DND-41 (cell line): Measurements from ENCODE around the gene RIIAD1.
"Not testable (repeated sequence)": the region's sequence is repeated elsewhere in the genome, so short reads cannot be mapped to it uniquely, and the experiment has no call there.

Experiments
- ATAC-seq: fragments of 200-7000 bp; cut with Tn5 transposase; 3 replicates; pipeline ENCODE4 v1.9.1; 2021; ENCODE audit warnings: low read depth; ENCODE audit not compliant: insufficient read depth
- DNase-seq: peaks from one replicate; pipeline ENCODE4 v3.0.0-alpha.2; 2020
- H2AFZ ChIP-seq: 2 replicates; pipeline ENCODE4 v1.6.0; 2012; ENCODE audit warnings: low read depth, low read length
- H3K27ac ChIP-seq: 2 replicates; pipeline ENCODE4 v1.5.1; 2012; ENCODE audit warnings: low read length, inconsistent platforms
- H3K27me3 ChIP-seq: fragments of 200-600 bp; sonication (generic); 2 replicates; pipeline ENCODE4 v1.6.0; 2012; ENCODE audit warnings: low read length, mild to moderate bottlenecking, inconsistent platforms; ENCODE audit not compliant: insufficient read depth, poor library complexity
- H3K36me3 ChIP-seq: 2 replicates; pipeline ENCODE4 v1.5.1; 2012; ENCODE audit warnings: low read length, inconsistent platforms; ENCODE audit not compliant: insufficient read depth
- H3K4me1 ChIP-seq: 2 replicates; pipeline ENCODE4 v1.5.1; 2012; ENCODE audit warnings: mild to moderate bottlenecking, low read length; ENCODE audit not compliant: insufficient read depth
- H3K4me2 ChIP-seq: 2 replicates; pipeline ENCODE4 v1.6.0; 2012; ENCODE audit warnings: mild to moderate bottlenecking, moderate library complexity, low read length, inconsistent platforms; ENCODE audit not compliant: insufficient read depth
- H3K4me3 ChIP-seq, 2 experiments: fragments of 200-600 bp in 1 of 2; shearing (Covaris generic) in 1 of 2; 2 replicates each; pipeline ENCODE4 v1.5.1; 2012 to 2016; ENCODE audit warnings: inconsistent platforms in 2 of 2, low read length in 2 of 2, mild to moderate bottlenecking in 2 of 2, low read depth in 1 of 2, moderate library complexity in 1 of 2
- H3K79me2 ChIP-seq: 2 replicates; pipeline ENCODE4 v1.6.0; 2012; ENCODE audit warnings: low read length, inconsistent platforms; ENCODE audit not compliant: insufficient read depth
- H3K9ac ChIP-seq: 2 replicates; pipeline ENCODE4 v1.6.0; 2012; ENCODE audit warnings: low read depth, mild to moderate bottlenecking, inconsistent platforms, low read length, moderate library complexity
- H3K9me3 ChIP-seq: 2 replicates; pipeline ENCODE4 v1.5.1; 2012; ENCODE audit warnings: low read length, moderate library complexity, mild to moderate bottlenecking, inconsistent platforms; ENCODE audit not compliant: insufficient read depth, severe bottlenecking
- H4K20me1 ChIP-seq: 2 replicates; pipeline ENCODE4 v1.6.0; 2012; ENCODE audit warnings: low read length; ENCODE audit not compliant: insufficient read depth
- CTCF ChIP-seq: IDR thresholded peaks from 2 replicates; pipeline ENCODE4 v1.5.1; 2012; ENCODE audit warnings: borderline replicate concordance, low read length, moderate library complexity, mild to moderate bottlenecking; ENCODE audit not compliant: poor library complexity, severe bottlenecking; ENCODE audit errors: extremely low read depth
- EZH2 ChIP-seq: IDR thresholded peaks from 3 replicates; pipeline ENCODE4 v1.6.1; 2012; ENCODE audit warnings: borderline replicate concordance, low read depth, mild to moderate bottlenecking, moderate library complexity, low read length, inconsistent platforms; ENCODE audit not compliant: severe bottlenecking

RIIAD1 gene

DNA sequence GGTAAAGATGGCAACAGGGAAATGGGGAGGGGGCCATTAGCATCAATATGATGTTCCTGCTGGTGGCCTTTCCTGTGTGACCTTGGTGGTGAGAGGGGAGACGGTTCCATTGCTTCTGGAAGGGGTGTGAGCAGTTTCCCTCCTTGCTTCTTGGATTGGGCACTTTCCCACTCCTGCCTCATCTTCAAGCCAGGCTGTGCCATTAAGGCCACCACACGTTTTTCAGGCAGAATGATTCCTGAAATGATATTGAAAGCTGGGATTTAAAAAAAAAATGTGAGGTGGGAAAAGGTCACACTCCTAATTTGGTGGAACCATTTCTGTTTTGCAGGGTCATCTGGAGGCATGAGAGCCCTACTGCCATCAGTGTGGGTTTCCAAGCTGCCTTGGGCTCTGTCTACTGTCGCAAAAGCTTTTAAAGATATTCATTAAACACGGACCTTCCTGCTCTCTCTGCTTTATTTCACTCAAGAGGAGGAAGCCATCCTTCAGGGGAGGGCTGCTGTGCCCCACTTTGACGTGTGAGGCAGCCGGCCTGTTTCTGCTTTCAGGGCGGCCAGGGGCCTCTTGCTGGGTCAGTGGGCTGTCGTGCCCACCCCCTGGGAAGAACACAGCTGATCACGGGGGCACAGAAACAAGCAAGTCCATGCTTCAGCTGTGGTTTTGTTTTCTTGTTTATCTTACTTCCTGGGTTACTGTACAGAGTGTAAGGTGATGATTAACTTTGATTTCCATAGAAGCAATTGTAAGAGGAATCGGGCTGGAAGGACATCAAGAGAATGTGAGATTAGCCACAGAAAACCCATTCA is 8.0 kb downstream of the RIIAD1 start:
- DNase-seq (no peak), ATAC-seq (no peak)
- no peak for TF ChIP-seq EZH2
- no peak for TF ChIP-seq CTCF
- no peaks in the 10 kb centered on the region for H3K4me1 ChIP-seq
- H3K9me3 ChIP-seq: no peaks in the 10 kb centered on the region
- no peak overlapping the region for H3K4me3 ChIP-seq
- no peak overlapping the region for H2AFZ ChIP-seq
- H3K9ac ChIP-seq: no peak overlapping the region
- no peaks in the 10 kb centered on the region for H4K20me1 ChIP-seq
- H3K36me3 ChIP-seq: no peaks in the 10 kb centered on the region
- H3K27ac ChIP-seq: no peak overlapping the region
- H3K4me2 ChIP-seq: no peak overlapping the region
- no peaks in the 10 kb centered on the region for H3K79me2 ChIP-seq
- peaks cover 10% of the 10 kb centered on the region for H3K27me3 ChIP-seq

- Histone ChIP-seq H3K4me3 (no peak overlapping the region), H3K27ac (no peak overlapping the region)
- no peak for ATAC-seq
Measured at GRCh38 chr1:151729966-151730291, 8.6 kb downstream of the RIIAD1 start.

DNA sequence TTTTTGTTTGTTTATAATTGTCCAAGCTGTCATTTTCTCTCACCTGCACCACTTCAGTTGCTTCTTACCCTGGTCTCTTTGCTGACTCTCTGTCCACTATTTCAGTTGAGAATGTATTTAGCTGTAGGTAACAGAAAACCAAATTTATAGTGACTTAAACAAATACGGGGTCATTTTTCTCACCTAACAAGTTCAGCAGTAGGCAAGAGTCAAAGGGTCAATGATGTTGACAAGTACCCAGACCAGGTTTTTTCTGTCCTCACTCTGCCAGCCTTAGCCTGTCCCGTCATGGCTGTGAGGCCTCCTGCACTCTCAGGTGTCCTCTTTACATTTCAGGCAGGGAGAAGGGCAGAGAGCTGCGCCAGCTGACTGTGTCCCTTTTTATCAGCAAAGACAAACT is 11.8 kb downstream of the RIIAD1 start:
- H2AFZ ChIP-seq: no peak overlapping the region
- peaks cover 4% of the 10 kb centered on the region for H3K27me3 ChIP-seq
- H3K79me2 ChIP-seq: no peaks in the 10 kb centered on the region
- ATAC-seq (no peak), DNase-seq (no peak)
- H3K27ac ChIP-seq: no peak overlapping the region
- TF ChIP-seq CTCF (no peak), EZH2 (no peak)
- no peak overlapping the region for H3K9ac ChIP-seq
- no peaks in the 10 kb centered on the region for H3K36me3 ChIP-seq
- no peak overlapping the region for H3K4me3 ChIP-seq
- H4K20me1 ChIP-seq: no peaks in the 10 kb centered on the region
- H3K4me2 ChIP-seq: no peak overlapping the region
- H3K4me1 ChIP-seq: no peaks in the 10 kb centered on the region
- peaks cover 11% of the 10 kb centered on the region for H3K9me3 ChIP-seq

More at GRCh38 chr1:151729966-151730291, 8.6 kb downstream of the RIIAD1 start:
- no peaks in the 10 kb centered on the region for H3K36me3 ChIP-seq
- H2AFZ ChIP-seq: no peak overlapping the region
- H3K4me1 ChIP-seq: no peaks in the 10 kb centered on the region
- H3K27me3 ChIP-seq: peaks cover 10% of the 10 kb centered on the region
- H3K9ac ChIP-seq: no peak overlapping the region
- H4K20me1 ChIP-seq: no peaks in the 10 kb centered on the region
- H3K4me2 ChIP-seq: no peak overlapping the region
- H3K79me2 ChIP-seq: no peaks in the 10 kb centered on the region
- no peaks in the 10 kb centered on the region for H3K9me3 ChIP-seq
- no peak for TF ChIP-seq EZH2
- no peak for TF ChIP-seq CTCF
- no peak for DNase-seq

DNA sequence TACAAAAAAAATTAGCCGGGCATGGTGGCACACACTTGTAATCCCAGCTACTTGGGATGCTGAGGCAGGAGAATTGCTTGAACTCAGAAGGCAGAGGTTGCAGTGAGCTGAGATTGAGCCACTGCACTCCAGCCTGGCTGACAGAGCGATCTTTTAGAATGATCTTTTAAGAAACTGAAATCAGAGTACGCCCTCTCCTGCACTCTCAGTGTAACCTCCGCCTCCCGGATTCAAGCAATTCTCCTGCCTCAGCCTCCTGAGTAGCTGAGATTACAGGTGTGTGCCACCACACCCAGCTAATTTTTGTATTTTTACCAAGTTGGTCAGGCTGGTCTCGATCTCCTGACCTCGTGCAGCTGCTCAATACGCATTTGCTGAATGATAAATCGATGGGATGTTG is 12.7 kb downstream of the RIIAD1 start:
- not testable (repeated sequence) for H3K4me1 ChIP-seq, H3K27ac ChIP-seq, H4K20me1 ChIP-seq, DNase-seq, H3K79me2 ChIP-seq, H3K36me3 ChIP-seq, H3K4me2 ChIP-seq, H3K4me3 ChIP-seq, H3K27me3 ChIP-seq, H3K9ac ChIP-seq, H2AFZ ChIP-seq, ATAC-seq
- H3K9me3 ChIP-seq: peaks cover 12% of the 10 kb centered on the region
